Caki2 (cell line): ENCODE results near the gene TMEM63B. TPM values are rescaled to one million over a fixed set of nuclear protein-coding genes. Genes with fewer than 3 reads are reported as not detected.
"Not testable (repeated sequence)": the region's sequence is repeated elsewhere in the genome, so short reads cannot be mapped to it uniquely, and the experiment has no call there.

Experiments
- DNase-seq: peaks from one replicate; pipeline ENCODE4 v3.0.0-alpha.2; 2015; ENCODE audit warnings: low read depth
- in situ Hi-C: cut with HindIII; loops from 2 replicates; pipeline ENCODE4 v1.10.0; 2016; ENCODE audit warnings: low sequenced_read_pairs, low pct_unique_long_range_greater_than_20kb, mixed read lengths
- total RNA-seq: library from RNA; depleted of rRNA; stranded (reverse); fragments of >200 nt; shearing (Covaris generic); gene quantifications from 2 replicates; pipeline ENCODE4 v1.2.3, GENCODE V29; 2014; ENCODE audit warnings: low replicate concordance

Gene TMEM63B
- total RNA-seq, 1 experiment from 2014 or later, result 7.3 TPM

GRCh38 chr6:44093066-44093465 is 34.3 kb upstream of the TMEM63B start:
- no peak for DNase-seq
- in situ Hi-C loops, result no loop called here

DNA sequence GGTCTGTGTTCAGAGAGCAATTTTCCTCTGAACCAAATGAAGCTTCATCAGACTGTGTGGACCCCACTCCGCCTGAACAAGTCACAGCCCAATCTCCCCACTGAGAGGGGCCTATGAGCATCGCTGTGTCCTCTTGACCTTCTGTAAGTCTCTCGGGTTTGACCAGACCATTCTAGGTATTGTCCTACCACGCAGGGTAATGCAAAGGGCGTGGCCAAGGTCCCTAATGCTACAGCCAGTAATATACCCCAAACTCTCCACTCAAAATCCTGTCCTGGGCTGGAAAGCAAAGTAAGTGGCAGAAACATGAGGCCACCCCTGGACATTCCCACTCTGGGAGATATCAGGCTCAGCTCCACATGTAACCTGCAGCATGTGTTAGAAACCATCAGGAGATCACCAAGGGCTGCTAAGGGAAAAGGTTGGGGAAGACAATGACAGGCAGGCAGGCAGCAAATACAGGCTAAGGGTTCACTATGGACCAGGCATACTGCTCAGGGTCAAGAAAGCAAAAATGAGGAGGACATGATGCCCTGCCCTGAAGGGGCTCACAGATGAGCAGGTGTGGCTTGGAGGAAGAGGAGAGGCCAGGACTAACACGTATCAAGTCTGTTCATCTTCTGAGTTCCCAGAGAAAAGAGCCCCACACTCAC is 33.5 kb upstream of the TMEM63B start:
- DNase-seq, result no peak
- in situ Hi-C loops, result no loop called here

DNA sequence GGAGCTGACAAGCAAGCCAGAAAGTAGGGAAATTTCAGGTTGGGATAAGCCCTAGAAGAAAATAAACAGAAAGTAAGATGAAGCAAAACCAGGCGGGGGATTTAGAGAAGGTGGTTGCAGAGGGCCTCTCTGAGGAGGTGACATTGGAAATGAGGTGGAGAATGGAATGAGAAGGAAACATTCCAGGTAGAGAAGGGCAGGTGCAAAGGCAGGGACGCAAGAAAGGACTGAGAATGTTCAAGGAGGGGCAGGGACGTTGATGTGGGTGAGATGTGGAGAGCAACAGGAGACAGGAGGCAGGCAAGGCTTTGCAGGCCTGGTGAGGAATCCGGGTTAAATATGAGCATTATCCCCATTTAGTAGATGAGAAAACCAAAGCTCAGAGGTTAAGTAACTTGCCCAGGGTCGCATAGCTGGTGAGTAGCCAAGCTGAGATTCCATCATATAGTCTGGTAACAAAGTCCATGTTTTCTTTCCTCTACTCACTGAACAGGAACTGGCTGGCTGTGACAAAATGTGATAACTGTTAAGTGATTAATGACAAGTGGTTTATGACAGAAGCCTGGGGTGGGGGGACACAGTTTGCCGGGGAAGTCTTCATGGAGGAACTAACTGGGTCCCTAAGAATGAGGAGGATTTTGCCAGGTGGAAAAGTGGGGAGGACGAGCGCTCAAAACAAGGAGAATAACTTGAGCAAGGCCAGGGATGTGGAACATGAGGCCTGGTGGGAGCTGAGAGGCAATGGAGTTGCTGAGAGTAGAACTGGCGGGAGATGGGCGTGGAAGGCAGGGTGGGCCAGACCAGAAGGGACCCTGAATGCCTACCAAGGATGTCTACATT is 32.7 kb upstream of the TMEM63B start:
- DNase-seq, result peak; percentile 72
- in situ Hi-C loops, result no loop called here

GRCh38 chr6:44095243-44095623 is 32.1 kb upstream of the TMEM63B start:
- DNase-seq, in situ Hi-C loops: not testable (repeated sequence)

GRCh38 chr6:44096612-44097011 is 30.7 kb upstream of the TMEM63B start:
- in situ Hi-C loops, result no loop called here
- peak; percentile 62 for DNase-seq

GRCh38 chr6:44097782-44098317 is 29.5 kb upstream of the TMEM63B start:
- in situ Hi-C loops, result no loop called here
- DNase-seq, result no peak

GRCh38 chr6:44099192-44099591 is 28.2 kb upstream of the TMEM63B start:
- in situ Hi-C loops, result no loop called here
- DNase-seq, result no peak

- in situ Hi-C loops, result no loop called here
- DNase-seq, result peak; percentile 32
These were observed 27.2 kb upstream of the TMEM63B start for GRCh38 chr6:44100088-44100550.

- DNase-seq, result no peak
- in situ Hi-C loops, result no loop called here
These were observed 25.5 kb upstream of the TMEM63B start for GRCh38 chr6:44101832-44102231.

GRCh38 chr6:44102527-44102926 is 24.8 kb upstream of the TMEM63B start:
- no peak for DNase-seq
- in situ Hi-C loops, result no loop called here

DNA sequence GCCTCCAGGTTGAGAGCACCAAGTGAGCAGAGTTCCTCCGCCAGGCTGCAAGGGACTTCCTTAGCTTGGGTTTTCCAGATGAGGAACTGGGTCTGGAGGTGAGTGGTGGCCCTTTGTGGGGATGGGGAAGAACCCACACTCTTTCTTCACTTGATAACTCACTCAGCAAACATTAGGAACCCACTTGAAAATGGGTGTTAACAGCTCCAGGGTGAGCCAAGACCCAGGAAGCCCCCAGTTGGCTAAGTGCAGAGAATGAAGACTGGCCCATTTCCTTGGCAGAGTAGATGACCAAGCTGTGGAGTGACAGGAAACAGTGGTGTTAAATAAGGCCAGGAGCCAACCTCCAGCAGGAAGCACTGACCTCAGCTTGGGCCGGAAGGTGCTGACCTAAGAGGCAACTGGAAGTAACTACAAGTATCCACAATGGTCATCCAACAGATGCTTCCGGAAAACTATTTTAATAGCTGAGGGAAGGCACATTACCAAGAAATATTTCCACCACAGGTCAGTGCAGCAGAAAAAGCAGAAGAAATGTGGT is 22.8 kb upstream of the TMEM63B start:
- no peak for DNase-seq
- in situ Hi-C loops, result no loop called here

DNA sequence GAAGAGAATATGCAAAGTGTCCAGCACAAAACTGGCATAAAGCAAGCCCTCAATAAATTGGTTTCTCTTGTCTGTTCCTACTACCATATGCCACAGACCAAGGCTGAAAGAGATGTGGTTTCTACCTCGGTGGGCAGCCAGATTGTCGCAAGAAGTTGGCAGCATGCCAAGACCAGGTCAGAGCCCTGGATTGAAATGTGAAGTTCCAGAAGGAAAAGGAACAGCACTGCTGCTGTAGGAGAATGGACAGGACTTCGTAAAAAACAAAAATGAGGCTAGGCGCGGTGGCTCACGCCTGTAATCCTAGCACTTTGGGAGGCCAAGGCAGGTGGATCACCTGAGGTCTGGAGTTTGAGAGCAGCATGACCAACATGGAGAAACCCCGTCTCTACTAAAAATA is 22.2 kb upstream of the TMEM63B start:
- in situ Hi-C loops, result no loop called here
- no peak for DNase-seq

DNA sequence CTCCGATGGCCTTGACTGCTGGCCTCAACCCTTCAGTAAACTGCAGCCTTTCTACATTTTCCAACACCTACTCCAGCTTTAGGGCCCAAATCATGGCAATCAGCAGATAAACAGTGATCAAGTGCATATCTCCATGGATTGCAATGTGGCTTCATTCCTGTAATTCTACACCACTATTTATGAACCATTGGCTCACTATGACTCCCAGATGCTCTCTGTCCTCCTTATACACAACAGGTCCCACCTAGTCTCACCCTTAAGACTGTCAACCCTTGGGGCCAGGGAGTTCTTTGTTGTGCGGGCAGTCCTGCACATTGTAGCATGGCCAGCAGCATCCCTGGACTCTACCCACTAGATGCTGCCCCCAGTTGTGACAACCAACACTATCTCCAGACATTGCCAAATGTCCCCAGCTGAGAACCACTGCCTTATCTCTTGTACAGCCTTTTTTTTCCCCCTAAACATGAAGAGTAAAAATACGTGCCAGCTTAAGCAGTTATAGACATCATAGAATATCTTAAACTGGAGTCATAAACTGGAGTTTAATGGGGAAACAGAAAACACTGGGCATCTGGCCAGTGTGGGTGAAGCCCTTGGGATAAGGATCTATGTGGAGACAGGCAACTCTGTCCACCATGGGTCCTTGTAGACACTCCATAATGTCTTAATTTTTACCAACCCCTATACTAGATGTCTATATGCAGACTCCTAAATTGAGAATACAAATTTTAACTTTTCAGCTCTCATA is 21.2 kb upstream of the TMEM63B start:
- DNase-seq, result no peak
- in situ Hi-C loops, result no loop called here

- in situ Hi-C loops, result no loop called here
These were observed 20.3 kb upstream of the TMEM63B start for GRCh38 chr6:44107017-44107416.

DNA sequence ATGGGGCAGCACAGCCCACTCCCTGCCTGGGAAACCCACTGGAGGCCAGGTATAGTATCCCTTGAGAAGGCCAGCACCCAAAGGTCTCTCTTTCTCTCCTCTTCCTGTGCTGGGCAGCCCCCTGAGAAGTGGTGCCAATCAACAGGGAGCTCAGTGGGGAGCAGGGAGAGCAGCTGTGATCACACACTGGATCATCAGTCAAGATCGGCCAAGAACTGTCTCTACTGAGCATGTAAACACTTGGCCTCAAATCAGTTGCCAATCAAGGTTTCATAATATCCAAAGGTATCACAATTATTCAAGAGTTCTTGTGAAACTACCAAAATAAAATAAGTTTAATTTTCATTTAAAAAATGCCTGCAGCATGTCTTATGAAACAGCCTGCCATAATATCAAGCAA is 18.9 kb upstream of the TMEM63B start:
- in situ Hi-C loops, result no loop called here
- no peak for DNase-seq

More at GRCh38 chr6:44107017-44107416, 20.3 kb upstream of the TMEM63B start:
- no peak for DNase-seq

- in situ Hi-C loops, result no loop called here
- DNase-seq, result no peak
These were observed 18.1 kb upstream of the TMEM63B start for GRCh38 chr6:44109212-44109611.

- DNase-seq, result no peak
- in situ Hi-C loops, result no loop called here
These were observed 17.2 kb upstream of the TMEM63B start for GRCh38 chr6:44110005-44110676.

- in situ Hi-C loops, result no loop called here
- no peak for DNase-seq
These were observed 16.4 kb upstream of the TMEM63B start for GRCh38 chr6:44110966-44111365.
